ENCODE measurements around the gene EIF2D.
"Not testable (repeated sequence)": the region's sequence is repeated elsewhere in the genome, so short reads cannot be mapped to it uniquely, and the experiment has no call there.

The EIF2D gene, protein sequence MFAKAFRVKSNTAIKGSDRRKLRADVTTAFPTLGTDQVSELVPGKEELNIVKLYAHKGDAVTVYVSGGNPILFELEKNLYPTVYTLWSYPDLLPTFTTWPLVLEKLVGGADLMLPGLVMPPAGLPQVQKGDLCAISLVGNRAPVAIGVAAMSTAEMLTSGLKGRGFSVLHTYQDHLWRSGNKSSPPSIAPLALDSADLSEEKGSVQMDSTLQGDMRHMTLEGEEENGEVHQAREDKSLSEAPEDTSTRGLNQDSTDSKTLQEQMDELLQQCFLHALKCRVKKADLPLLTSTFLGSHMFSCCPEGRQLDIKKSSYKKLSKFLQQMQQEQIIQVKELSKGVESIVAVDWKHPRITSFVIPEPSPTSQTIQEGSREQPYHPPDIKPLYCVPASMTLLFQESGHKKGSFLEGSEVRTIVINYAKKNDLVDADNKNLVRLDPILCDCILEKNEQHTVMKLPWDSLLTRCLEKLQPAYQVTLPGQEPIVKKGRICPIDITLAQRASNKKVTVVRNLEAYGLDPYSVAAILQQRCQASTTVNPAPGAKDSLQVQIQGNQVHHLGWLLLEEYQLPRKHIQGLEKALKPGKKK

DNA sequence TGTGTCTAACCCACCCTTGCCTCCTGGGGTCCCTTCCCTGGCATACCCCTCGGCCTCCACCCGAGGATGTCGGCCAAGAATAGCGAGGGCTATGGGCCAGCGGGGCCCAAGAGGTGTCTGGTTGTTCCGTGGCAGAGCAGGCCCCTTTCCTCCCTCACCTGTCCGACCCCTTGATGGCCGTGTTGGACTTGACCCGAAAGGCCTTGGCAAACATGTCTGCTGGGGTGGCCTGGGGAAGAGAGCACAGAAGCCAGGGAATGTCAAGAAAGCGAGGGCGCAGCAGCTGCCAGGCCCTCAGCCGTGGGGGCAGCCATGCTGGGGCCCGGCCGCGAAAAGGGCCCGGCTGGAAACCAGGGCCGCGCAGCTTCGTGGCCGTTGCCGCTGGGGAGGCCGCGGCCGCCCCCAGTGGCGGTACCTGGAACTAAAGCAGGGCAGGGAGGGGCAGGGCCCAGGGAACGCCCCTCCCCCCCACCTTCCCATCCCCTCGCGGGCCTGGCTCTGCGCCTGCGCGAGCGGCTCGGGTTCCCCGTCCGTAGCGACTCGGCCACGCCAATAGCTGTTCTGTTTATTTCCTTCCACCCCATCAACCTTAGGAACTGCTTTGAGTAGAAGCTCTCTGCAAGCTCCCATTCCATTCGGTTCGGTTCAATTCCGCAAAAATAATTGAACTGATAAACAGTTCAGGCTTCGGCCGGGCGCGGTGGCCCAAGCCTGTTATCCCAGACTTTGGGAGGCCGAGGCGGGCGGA, at the start of gene EIF2D:
EIF2D (minus strand) TSS at position 337 of the 748 bp plus-strand sequence; CDS start at position 214, 123 bp downstream.
- DNase-seq: peak; percentile 94 to 95

DNA sequence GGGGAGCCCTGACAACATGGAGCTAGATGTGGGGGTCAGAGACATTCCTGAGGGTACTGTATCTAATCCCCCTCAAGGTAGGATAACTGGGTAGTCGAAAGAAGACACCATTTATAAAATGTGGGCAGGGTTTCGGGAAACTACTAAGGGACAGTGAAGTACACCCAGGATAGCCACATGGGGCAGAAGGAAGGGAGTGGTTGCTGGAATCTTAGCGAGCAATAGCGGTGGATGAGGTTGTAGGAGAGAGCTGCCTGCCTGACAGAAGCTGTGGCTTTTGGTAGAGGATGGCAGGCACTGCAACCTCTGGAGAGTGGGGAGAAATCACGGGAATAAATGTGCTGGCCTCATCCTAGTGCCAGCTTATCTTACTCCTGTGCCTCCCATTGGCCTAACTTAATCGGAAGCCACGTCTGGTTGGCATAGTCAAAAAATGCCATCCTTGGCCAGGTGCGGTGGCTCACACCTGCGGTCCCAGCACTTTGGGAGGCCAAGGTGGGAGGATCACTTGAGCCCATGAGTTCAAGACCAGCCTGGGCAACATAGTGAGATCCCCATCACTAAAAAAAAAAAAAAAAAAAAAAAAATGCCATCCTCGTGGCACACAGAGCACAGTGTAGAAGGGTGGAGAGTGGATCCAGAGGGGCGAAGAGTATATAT, 49.0 kb upstream of the EIF2D start:
- no peak for DNase-seq

DNA sequence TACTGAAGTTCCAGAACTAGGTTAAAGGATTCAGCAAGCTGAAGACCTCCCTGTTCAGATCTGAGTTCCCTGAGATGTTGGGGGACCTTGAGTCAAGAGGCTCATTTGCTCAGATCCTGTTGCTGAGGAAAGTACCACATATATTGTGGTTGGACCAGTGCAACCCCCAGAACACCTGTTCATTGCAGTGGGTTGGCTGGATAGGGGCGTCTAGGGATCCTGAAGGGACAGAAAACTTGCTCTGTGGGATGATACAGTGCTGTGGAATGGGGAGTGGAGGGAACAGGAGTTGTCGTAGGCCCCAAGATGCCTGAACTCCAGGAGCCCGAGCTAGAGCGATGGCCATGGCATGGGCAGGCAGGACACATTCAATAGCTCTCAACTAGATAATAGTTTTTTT, 47.9 kb upstream of the EIF2D start:
- no peak for DNase-seq

DNA sequence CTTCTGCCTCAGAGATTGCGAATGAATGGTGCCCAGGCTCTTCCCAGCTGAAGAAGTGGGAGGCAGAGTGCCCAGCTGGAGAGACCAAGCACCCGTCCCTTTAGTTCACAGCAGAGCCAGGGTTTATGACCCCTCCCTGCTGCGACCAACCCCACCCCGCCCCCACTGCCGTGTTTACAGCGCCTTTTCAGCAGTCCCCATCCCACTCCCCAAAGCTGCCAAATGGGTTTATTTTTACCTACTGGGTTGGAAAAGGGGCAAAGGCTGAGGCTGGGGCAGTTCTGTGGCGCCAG, 46.7 kb upstream of the EIF2D start:
- DNase-seq: no peak

DNA sequence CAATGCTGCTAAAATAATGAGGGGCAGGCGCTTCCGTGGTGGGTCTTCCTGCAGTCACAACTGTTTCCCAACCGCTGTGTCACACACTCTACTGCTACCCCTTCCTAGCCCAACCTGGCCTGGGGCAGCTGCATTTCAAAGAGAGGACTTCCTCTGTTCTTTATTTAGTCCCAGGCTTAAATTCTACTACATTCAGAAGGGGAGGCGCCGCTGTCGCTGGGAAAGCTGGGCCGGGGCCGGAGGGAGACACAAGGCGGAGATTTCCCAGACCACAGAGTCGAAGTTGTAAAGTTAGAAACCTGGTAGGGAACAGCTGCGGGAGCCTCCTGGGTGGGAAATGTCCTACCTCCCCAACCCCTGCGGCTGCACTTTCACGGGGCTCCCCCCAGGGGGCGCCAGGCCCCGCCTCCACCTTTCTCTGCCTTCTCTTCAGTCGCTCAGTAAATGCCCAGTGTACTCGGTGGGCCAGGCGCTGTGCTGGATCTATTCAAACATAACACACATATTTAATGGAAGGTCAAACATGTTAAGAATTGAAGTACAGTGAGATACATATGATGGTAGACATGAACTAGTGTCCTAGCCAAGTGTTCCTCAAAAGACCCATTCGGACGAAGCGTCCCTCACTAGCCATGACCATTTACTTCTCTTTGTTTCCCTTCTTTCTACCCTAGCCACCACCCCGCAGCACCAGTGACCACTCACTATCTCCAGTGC, 46.2 kb upstream of the EIF2D start:
- peak; percentile 48 to 52 for DNase-seq

DNA sequence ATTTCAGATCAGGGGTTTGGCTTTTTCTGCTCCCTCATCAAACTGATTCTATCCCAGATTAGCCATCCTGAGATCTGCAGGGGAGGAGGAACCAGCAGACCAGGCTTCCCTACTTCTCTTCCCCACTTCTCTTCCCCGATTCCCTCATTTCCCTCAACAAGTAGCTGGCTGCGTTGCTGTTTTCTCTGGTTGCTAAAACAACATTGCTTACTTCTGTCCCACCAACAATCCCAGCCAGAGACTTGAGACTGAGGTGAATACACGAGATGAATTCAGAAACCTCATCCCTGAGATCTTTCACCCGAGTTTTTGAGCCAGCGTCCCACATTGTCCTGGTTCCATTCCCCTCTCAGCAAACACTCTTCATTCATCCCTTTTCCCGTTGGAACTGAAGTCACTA, 45.5 kb upstream of the EIF2D start:
- DNase-seq: no peak

DNA sequence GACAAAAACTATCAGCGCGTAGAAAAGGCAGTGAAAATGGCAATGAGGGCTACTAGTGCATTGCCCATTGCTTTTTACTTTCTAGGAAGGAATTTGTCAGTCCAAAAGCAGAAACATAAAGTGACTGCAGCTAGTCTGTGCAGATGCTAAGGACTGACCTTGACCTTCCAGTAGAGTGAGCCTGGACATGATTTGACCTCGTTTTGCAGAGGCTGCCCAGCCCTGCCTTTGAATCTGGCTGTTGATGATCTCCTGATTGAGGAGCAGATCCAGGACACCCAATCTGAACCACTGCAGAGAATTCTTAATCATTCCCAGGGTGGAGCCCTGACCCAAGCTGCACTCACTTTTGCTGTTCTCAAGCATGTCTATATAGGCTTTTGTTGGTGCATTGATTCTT, 44.7 kb upstream of the EIF2D start:
- DNase-seq: no peak

DNA sequence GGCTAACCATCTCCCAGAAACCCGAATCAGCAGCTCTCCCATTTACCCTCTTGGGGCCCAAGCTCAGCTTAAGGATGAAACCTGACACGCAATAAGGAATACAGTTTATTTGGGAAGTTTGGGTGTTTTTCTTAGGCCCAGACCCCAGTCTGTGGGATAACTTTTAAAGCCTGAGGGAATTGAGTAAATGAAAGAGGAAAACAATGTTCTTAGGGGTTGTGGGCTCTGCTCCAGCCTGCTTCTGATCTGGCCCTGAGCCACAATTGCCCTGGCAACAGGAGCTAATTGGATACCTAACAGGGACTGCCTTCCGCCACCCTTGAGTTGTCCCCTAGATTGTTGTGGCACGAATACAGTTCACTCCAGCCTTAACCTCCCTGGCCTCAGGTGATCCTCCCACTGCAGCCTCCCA, 43.2 kb upstream of the EIF2D start:
- no peak for DNase-seq

DNA sequence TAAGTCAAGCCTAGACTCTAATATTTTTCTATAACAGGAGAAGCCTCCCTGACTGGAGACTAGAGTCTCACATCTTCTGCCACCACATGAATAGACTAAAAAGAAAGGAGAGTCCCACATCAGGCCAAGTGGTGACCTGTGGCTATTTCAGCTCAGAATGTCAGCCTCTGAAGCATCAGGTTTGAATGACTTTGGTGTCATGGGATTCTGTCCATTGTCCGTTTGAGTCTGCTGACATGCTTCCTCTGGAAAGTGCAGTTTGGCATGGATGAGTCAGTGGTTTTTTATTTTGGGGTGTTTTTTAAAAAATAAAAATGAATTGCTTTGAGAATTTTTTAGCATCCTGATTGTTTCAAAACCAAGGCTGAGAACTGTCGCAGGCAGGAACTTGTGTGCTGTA, 42.6 kb upstream of the EIF2D start:
- DNase-seq: no peak

DNA sequence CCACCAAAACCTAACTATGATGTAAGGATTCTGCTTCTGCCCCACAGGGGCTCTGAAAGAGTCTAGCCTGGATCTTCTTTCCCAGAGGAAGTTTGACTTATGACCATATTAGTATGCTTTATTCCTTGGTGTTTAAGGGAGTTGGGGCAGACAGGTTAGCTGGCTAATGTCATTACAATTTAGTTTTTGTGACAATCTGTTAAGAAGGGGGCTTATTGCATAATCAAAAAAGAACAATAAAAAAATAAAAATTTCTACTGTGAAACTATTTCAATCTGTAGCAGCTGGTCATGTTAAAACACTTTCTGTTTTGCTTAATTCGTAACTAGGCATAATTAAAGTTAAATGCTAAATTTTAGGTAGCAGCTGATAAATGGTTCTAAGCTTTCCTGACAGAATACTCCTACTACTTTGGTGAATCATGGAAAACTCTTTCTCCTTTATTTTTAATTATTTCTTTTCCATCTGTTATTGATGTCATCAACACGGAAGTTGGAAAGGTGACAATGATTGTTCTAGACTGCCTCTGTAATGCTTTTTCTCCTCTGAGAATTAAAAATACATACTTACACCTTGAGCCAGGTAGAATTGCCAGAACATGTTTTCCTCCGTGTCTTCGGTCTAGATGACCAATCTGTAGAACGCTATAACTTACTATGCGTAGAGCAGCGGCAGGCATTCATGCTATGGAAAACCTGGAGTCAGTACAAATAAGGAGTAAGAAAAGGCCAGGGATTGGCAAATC, 41.6 kb upstream of the EIF2D start:
- DNase-seq: no peak

DNA sequence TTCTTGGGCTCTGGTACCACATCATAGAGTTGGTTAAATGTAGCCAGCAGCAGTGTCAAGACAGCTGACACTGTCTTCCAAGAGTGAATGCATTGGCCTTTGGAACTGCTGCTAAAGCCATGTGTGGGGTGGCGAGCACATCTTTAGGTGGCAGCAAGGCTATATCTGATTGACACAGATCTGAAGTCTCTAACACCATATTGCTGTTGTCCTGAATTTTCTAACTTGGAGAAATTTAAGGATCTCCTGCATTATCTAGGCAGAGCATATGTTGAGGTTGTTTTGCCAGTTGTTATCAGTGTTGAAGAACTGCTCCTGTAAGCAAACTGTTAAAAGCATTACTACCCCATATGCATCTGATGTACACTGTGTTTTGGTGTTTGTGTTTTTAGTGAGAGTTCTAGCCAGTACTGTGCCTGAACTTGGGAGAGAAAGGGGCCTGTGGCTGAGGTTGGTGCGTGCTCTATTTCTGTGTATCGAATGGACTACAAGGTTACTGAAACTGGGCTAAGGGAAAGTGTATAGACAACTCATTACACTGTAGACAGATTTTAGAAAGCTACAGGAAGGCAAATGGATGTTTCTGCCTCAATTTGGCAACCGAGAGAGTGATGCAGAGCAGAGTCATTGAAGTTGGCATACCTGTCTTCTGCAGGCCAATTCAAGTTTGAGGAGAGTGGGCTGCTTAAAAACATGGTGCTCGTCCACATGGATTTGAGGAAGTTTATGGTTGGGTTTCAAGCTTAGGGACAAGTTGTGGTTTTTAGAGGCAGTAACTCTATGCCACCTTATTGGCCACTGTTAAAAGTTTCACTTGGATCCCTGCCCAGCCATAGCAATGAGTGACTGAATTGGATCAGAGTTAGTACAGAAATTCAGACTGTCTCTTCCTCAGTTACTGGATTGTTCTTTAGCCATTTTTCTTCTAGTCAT, 40.0 kb upstream of the EIF2D start:
- no peak for DNase-seq

DNA sequence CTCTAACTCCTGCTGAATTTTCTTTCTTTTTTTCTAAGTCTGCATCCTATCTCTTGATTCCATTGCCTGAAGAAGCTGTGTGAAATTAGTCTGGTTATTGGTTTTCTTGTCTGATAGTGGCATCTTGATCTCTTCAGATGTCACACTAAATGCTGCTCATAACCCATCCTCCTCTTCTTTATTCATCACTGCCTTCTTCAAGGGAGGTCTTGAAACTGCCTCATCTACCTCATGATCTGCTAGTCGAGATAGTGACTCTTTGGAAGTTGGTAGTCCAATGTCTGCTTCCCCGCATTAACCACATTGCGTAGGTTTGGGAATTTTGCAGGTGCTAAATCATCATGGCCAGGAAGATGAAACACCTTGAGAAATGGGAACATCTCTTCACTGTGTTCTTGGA, 38.7 kb upstream of the EIF2D start:
- DNase-seq: no peak

DNA sequence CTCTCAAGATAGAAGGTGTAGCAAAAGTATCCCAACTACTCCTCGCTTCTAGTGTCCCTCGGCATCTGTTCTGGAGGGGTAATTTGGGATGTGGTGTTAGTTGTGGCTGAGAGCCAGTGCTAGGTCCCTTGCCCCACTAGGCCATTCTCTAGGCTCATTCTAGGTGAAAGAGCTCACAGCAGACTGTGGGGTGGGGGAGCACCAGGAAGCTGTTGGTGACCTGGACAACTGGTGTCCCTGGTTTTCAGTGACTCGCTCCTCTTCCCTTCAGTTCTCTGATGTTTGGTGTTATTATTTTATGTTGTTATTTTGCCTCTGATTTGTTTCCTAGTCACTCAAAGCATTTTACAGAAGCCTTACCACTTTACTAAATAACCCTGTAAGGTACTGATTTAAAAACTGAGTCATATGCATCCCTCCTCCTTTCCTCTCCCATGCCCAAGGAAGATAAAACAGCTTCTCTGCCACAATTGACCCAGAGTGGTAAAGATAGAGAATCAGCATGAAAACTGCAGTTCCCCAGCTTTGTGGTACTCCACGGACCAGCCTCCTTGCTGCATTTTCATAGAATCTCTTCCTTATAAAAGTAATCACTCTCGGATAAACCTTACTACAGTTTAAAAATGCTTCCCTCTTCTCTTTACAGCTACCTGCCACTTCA, 37.1 kb upstream of the EIF2D start:
- no peak for DNase-seq

DNA sequence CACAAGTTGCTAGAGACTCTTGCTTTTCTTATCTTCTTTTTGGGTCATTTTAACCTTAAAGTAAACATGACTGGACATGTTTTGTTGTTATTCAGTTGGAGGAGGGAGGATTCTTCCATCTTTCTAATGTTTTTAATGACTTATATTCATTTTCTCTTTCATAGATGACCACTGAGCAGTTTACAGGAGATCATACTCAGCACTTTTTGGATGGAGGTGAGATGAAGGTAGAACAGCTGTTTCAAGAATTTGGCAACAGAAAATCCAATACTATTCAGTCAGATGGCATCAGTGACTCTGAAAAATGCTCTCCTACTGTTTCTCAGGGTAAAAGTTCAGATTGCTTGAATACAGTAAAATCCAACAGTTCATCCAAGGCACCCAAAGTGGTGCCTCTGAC, 35.0 kb upstream of the EIF2D start:
- DNase-seq: no peak

DNA sequence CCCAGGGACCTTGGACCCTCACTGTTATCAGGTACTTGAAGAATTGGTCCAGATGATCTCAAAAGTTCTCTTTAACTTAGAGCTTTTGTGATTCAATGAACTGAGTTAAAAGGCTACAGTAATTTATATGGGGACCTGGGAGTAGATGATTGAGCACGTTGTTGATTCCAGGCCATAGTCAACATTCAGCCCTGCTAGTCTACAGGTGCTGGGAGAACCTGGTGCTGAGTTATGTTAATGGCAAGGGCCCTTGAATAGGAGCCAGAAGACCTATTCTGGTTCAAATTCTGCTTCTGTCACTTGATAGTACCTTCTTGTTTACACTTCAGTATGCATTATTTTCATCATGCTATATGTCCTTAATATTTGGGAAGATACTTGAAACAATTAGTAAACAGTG, 34.2 kb upstream of the EIF2D start:
- DNase-seq: no peak

DNA sequence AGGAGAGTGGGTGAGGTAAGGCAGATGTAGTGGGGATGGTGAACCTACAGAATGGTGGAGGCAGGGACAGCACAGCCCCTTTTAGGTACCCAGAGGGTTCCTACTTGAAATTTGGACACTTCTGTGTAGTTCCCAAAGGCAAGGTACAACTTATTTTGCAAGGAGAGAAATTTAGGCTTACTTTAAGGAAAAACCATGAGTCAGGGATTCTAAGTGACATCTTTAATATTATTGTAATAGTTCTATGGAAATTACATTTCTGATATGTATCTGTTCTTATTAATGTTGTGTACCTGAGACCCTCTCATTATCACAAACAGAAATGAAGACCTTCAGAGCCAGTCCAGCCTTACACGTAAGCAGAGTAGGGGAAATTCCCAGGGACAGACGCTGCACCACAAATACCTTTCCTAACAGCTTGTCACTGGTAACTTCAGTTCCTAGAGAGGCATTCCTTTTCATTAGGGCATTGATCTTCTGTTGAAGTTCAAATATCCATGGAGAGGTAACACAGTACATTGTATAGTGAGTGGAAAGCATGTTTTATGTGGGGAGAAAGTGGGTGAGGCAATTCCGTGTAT, 30.9 kb upstream of the EIF2D start:
- no peak for DNase-seq

DNA sequence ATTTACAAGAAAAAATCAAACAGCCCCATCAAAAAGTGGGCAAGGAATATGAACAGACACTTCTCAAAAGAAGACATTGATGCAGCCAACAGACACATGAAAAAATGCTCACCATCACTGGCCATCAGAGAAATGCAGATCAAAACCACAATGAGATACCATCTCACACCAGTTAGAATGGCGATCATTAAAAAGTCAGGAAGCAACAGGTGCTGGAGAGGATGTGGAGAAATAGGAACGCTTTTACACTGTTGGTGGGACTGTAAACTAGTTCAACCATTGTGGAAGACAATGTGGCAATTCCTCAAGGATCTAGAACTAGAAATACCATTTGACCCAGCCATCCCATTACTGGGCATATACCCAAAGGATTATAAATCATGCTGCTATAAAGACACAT, 29.8 kb upstream of the EIF2D start:
- not testable (repeated sequence) for DNase-seq

DNA sequence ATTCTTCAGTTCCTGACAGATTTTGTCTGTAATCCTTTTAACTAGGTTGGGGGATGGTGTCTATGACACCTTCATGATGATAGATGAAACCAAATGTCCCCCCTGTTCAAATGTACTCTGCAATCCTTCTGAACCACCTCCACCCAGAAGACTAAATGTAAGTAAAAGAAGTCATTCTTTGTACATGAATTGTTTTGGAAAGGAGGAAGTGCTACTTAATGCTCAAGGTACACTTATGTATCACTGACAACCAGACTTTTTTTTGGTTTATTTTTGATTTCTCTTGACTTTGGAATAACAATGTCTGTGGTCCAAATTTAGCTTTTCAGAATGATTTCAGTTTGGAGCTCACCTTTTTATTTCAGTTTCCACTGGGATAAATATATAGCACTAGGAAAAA, 25.3 kb upstream of the EIF2D start:
- no peak for DNase-seq

DNA sequence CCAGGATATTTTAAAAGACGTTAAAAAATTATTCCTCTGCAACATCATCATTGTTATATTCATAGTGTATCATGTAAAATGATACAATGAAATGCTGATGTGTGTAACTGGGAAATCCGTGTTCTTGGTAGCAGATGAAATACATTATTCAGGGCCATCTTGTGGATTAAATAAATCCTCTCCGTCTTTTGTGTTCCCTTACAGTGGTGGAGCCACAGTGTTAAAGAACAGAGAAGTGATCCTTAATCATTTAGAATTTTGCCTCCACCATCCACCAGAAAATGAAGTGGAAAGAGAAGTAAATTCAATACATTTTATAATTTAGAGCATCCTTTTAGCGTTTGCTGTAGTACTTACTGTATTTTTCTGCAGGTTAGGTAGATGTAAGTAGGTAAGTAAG, 24.4 kb upstream of the EIF2D start:
- DNase-seq: no peak

DNA sequence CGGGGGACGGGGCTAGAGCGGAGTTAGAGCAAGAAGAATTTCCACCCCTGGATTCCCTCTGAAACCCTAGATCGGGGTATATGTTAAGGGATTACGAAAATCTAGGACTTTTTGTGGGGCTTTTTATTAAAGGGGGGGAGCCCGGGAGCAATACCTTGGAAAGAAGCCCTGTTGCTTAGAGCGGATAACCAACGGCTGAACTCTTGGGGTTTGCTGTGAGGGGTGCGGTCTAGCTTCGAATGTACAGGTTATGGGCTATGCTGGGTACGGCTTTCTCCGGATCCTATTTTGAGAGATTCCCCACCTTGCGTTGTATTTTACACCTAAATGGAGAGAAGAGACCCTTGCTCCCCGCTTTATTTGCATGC, 23.7 kb upstream of the EIF2D start:
- peak in 1 of 2 donors; percentile 8 for DNase-seq
